Psoas muscle (tissue), 8 donors: ENCODE results near the gene RGS17. TPM values are rescaled to one million over a fixed set of nuclear protein-coding genes. Genes with fewer than 3 reads are reported as not detected.
"Not testable (repeated sequence)": the region's sequence is repeated elsewhere in the genome, so short reads cannot be mapped to it uniquely, and the experiment has no call there.

Experiments used
- ATAC-seq, 4 donors: fragments of 200-7000 bp; cut with Tn5 transposase; one replicate each; pipeline ENCODE4 v1.9.1; 2020; ENCODE audit warnings: moderate library complexity in 3 of 4, mild to moderate bottlenecking in 2 of 4
- DNase-seq, 2 donors: peaks; one replicate each; pipeline ENCODE4 v3.0.0-alpha.2; 2020
- H3K27ac ChIP-seq: fragments of 200-600 bp; one replicate; pipeline ENCODE4 v1.8.0; 2022
- H3K27me3 ChIP-seq, 3 donors: fragments of 200-600 bp in 1 of 3; one replicate each; pipeline versions ENCODE4 v1.6.1 to v1.8.0; 2013 to 2022; ENCODE audit warnings: low read length in 2 of 3, mild to moderate bottlenecking in 2 of 3, moderate library complexity in 1 of 3; ENCODE audit not compliant: insufficient read depth in 3 of 3
- H3K36me3 ChIP-seq, 2 donors: fragments of 200-600 bp in 1 of 2; one replicate each; pipeline versions ENCODE4 v1.6.1 to v1.8.0; 2013 to 2022; ENCODE audit warnings: low read depth in 1 of 2, mild to moderate bottlenecking in 1 of 2, moderate library complexity in 1 of 2; ENCODE audit not compliant: insufficient read depth in 1 of 2
- H3K4me1 ChIP-seq: fragments of 200-600 bp; one replicate; pipeline ENCODE4 v1.8.0; 2022
- H3K4me3 ChIP-seq: fragments of 200-600 bp; one replicate; pipeline ENCODE4 v1.8.0; 2022; ENCODE audit warnings: mild to moderate bottlenecking
- H3K9me3 ChIP-seq: fragments of 200-600 bp; one replicate; pipeline ENCODE4 v1.8.0; 2022
- CTCF ChIP-seq: fragments of 200-600 bp; IDR thresholded peaks from one replicate; pipeline ENCODE4 v1.8.0; 2022; ENCODE audit warnings: antibody characterized with exemption
- WGBS, 3 donors: extraction: QIAGEN DNeasy Blood & Tissue Kit; methylation state at CpG; one replicate each; pipeline versions ENCODE4 v1.1.6 to v1.1.7; 2013; 5-methylcytosine and 5-hydroxymethylcytosine counted together
- intact Hi-C, 2 donors: fragments of 100-400 bp; cut with DNase I; formaldehyde crosslinking; loops; one replicate each; pipeline versions ENCODE4 v1.11.0 to v1.14.2; 2022
- polyA plus RNA-seq, 3 donors: library from polyadenylated mRNA; stranded (reverse); fragments of 200-250 nt; gene quantifications; one replicate each; pipeline ENCODE4 v1.2.3, GENCODE V29; 2013
- total RNA-seq, 4 donors: library from RNA; stranded (reverse); fragmentation: NEBNext Ultra II Directional in 2 of 4; extraction: Animal tissue kit (Norgen Biotek cat#: 25700) in 2 of 4; gene quantifications; one replicate each; pipeline versions ENCODE4 v1.2.1 to v1.2.4, GENCODE V29; 2021 to 2023
- donor health status: healthy with polysubstance abuse.
- donor health status: DM: no; HTN: no; CAD: no; lungs with moderate emphysema.
- donor health status: Bipolar disorder and iron deficiency.
- donor health status: healthy.
- donor health status: DM: yes; HTN: yes; CAD: no.
- donor health status: DM: no; HTN: no; CAD: no.
- donor health status: DM: no; HTN: no; CAD: no.
- donor health status: DM: yes; HTN: yes; CAD: no.

RGS17 gene
- total and polyA plus RNA-seq, 7 donors = 0.01 to 0.27 (median 0.15) TPM; not detected in 3

- H3K36me3 ChIP-seq = peaks cover 0 to 8% of the 10 kb centered on the region in 2 donors
- H3K27me3 ChIP-seq = no peaks in the 10 kb centered on the region
- peak within 1 kb of the TSS; percentile 86 for H3K27ac ChIP-seq
- no peak for TF ChIP-seq CTCF
- WGBS, 3 donors = 0% methylated on average over 49 to 52 of the region's 52 CpGs
- H3K4me1 ChIP-seq = peaks cover 33% of the 10 kb centered on the region
- peak within 1 kb of the TSS; percentile 75 for H3K4me3 ChIP-seq
- DNase-seq = peak; percentile 93 to 96
- no peaks in the 10 kb centered on the region for H3K9me3 ChIP-seq
- intact Hi-C loops = no loop called here
- peak; percentile 98 to 99 (median 99) for ATAC-seq
Measured at GRCh38 chr6:153002613-153003365, 128.3 kb downstream of the RGS17 start, which contains the start of gene MTRF1L. MTRF1L (minus strand) TSS chr6:153002709; CDS start chr6:153002685, 24 bp downstream.

GRCh38 chr6:153001767-153002612, 129.1 kb downstream of the RGS17 start:
- Histone ChIP-seq H3K27me3 (no peaks in the 10 kb centered on the region), H3K4me3 (peak overlapping the region; percentile 75), H3K9me3 (no peaks in the 10 kb centered on the region), H3K27ac (peak overlapping the region; percentile 86), H3K36me3 (peaks cover 3 to 16% of the 10 kb centered on the region in 2 donors), H3K4me1 (peaks cover 33% of the 10 kb centered on the region)
- no peak for TF ChIP-seq CTCF
- 2 to 3% (median 2%) methylated on average over 20 to 24 of the region's 31 CpGs for WGBS, 3 donors
- intact Hi-C loops = no loop called here
- ATAC-seq = peak in 3 of 4 donors; percentile 1 to 25 (median 3)
- no peak for DNase-seq

DNA sequence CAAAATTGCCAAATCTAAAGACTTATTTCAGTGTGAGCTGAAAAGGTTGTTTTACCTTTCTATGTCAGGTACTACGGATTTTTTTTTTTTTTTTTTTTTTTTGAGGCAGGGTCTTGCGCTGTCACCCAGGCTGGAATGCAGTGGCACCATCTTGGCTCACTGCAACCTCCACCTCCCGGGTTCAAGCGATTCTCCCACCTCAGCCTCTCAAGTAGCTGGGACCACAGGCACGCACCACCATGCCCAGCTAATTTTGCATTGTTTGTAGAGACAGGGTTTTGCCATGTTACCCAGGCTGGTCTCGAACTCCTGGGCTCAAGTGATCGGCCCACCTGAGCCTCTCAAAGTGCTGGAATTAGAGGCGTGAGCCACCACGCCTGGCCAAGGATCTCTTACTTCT, 130.3 kb downstream of the RGS17 start:
- DNase-seq, ATAC-seq, H3K27ac ChIP-seq, H3K4me3 ChIP-seq, H3K27me3 ChIP-seq, H3K9me3 ChIP-seq, intact Hi-C loops: not testable (repeated sequence)
- H3K36me3 ChIP-seq = peaks cover 3 to 28% of the 10 kb centered on the region in 2 donors
- 93 to 95% (median 95%) methylated on average over 8 to 9 of the region's 9 CpGs for WGBS, 3 donors
- peaks cover 33% of the 10 kb centered on the region for H3K4me1 ChIP-seq

- no peak overlapping the region for H3K4me3 ChIP-seq
- H3K36me3 ChIP-seq = peaks cover 3 to 33% of the 10 kb centered on the region in 2 donors
- intact Hi-C loops = no loop called here
- DNase-seq (no peak), ATAC-seq (no peak)
- peaks cover 33% of the 10 kb centered on the region for H3K4me1 ChIP-seq
- no peaks in the 10 kb centered on the region for H3K9me3 ChIP-seq
- TF ChIP-seq CTCF = no peak
- H3K27ac ChIP-seq = no peak overlapping the region
- H3K27me3 ChIP-seq = no peaks in the 10 kb centered on the region
Measured at GRCh38 chr6:153000243-153000642, 130.8 kb downstream of the RGS17 start.

- H3K27ac ChIP-seq, ATAC-seq, H3K9me3 ChIP-seq, DNase-seq, H3K27me3 ChIP-seq, H3K4me3 ChIP-seq, intact Hi-C loops: not testable (repeated sequence)
- H3K4me1 ChIP-seq = peaks cover 33% of the 10 kb centered on the region
- 75 to 81% (median 80%) methylated on average over 2 of the region's 2 CpGs for WGBS, 3 donors
- H3K36me3 ChIP-seq = peaks cover 3 to 39% of the 10 kb centered on the region in 2 donors
Measured at GRCh38 chr6:152999538-152999937, 131.5 kb downstream of the RGS17 start.
